Ishikawa (cell line): ENCODE results near the gene FAM181A.

Experiments used
- CEBPB ChIP-seq: IDR thresholded peaks from 2 replicates; pipeline ENCODE4 v1.6.1; 2012
- CREB1 ChIP-seq: IDR thresholded peaks from 2 replicates; pipeline ENCODE4 v1.6.1; 2012; ENCODE audit warnings: low read depth
- EGR1 ChIP-seq: IDR thresholded peaks from 2 replicates; pipeline ENCODE4 v1.6.1; 2012
- EP300 ChIP-seq: IDR thresholded peaks from 2 replicates; pipeline ENCODE4 v1.6.1; 2012; ENCODE audit warnings: borderline replicate concordance
- FOXM1 ChIP-seq: IDR thresholded peaks from 2 replicates; pipeline ENCODE4 v1.6.1; 2012; ENCODE audit warnings: low read depth, borderline replicate concordance
- MAX ChIP-seq: IDR thresholded peaks from 2 replicates; pipeline ENCODE4 v1.6.1; 2012
- NFIC ChIP-seq: IDR thresholded peaks from 2 replicates; pipeline ENCODE4 v1.6.1; 2012
- RAD21 ChIP-seq: IDR thresholded peaks from 2 replicates; pipeline ENCODE4 v1.6.1; 2012; ENCODE audit warnings: low read depth
- REST ChIP-seq: IDR thresholded peaks from 2 replicates; pipeline ENCODE4 v1.6.1; 2012; ENCODE audit warnings: low read depth, mild to moderate bottlenecking
- TAF1 ChIP-seq: IDR thresholded peaks from 2 replicates; pipeline ENCODE4 v1.6.1; 2012; ENCODE audit warnings: low read depth, mild to moderate bottlenecking
- TCF12 ChIP-seq: IDR thresholded peaks from 2 replicates; pipeline ENCODE4 v1.6.1; 2012; ENCODE audit warnings: low read depth
- TEAD4 ChIP-seq: IDR thresholded peaks from 2 replicates; pipeline ENCODE4 v1.6.1; 2012
- YY1 ChIP-seq: IDR thresholded peaks from 2 replicates; pipeline ENCODE4 v1.6.1; 2012; ENCODE audit warnings: low read depth
- ZBTB7A ChIP-seq: IDR thresholded peaks from 2 replicates; pipeline ENCODE4 v1.6.1; 2012; ENCODE audit warnings: low read depth

Gene FAM181A

GRCh38 chr14:93977171-93977570 lies 50.0 kb downstream of the FAM181A start:
- TF ChIP-seq MAX (no peak), TEAD4 (no peak), EGR1 (no peak), TAF1 (no peak), NFIC (no peak), REST (no peak), ZBTB7A (no peak), TCF12 (no peak), EP300 (no peak), RAD21 (no peak), YY1 (no peak), CREB1 (no peak), CEBPB (no peak), FOXM1 (no peak)

- TF ChIP-seq EP300 = no peak
Measured at GRCh38 chr14:93977790-93978581, 50.8 kb downstream of the FAM181A start.

- TF ChIP-seq TEAD4 (no peak), FOXM1 (no peak), ZBTB7A (no peak), EP300 (no peak), MAX (no peak)
Measured at GRCh38 chr14:93978735-93979134, 51.6 kb downstream of the FAM181A start.
